CD4-positive, alpha-beta memory T cell (primary cell): ENCODE measurements around the gene MYL12A. TPM values are rescaled to one million over a fixed set of nuclear protein-coding genes. Genes with fewer than 3 reads are reported as not detected.
A peak's percentile ranks its signal among the peaks of the same experiment; 100 is the strongest.

Source experiments
- CTCF ChIA-PET: fragments of 350-600 bp; sonication (Branson Sonifier 250); formaldehyde crosslinking; loops from one replicate; lab custom pipeline; 2021; ENCODE audit warnings: inconsistent platforms; ENCODE audit not compliant: partially characterized antibody; lab: Charles Lee
- POLR2A ChIA-PET: fragments of 350-600 bp; sonication (Branson Sonifier 250); formaldehyde crosslinking; loops from one replicate; lab custom pipeline; 2021; ENCODE audit not compliant: partially characterized antibody; lab: Charles Lee
- DNase-seq, 5 donors: peaks; one replicate each; pipeline versions ENCODE4 v3.0.0 to v3.0.0-alpha.2; 2020 to 2022; ENCODE audit warnings: mixed read lengths in 1 of 5
- H3K27ac ChIP-seq: one replicate; pipeline ENCODE4 v1.7.0; 2013; ENCODE audit warnings: low read depth, low read length
- H3K27me3 ChIP-seq: 2 replicates; pipeline ENCODE4 v1.7.0; 2013; ENCODE audit warnings: mild to moderate bottlenecking, low read length, moderate library complexity; ENCODE audit not compliant: insufficient read depth
- H3K36me3 ChIP-seq: 2 replicates; pipeline ENCODE4 v1.7.0; 2013; ENCODE audit warnings: mild to moderate bottlenecking, low read length, moderate library complexity; ENCODE audit not compliant: insufficient read depth
- H3K4me1 ChIP-seq: 2 replicates; pipeline ENCODE4 v1.7.0; 2013; ENCODE audit warnings: mild to moderate bottlenecking, low read length, moderate library complexity; ENCODE audit not compliant: insufficient read depth
- H3K4me3 ChIP-seq, 2 donors: one replicate each; pipeline ENCODE4 v1.7.0; 2013; ENCODE audit warnings: low read length in 2 of 2, mild to moderate bottlenecking in 1 of 2
- H3K9me3 ChIP-seq, 2 donors: one replicate each; pipeline ENCODE4 v1.7.0; 2013; ENCODE audit warnings: low read length in 2 of 2, control low read depth in 1 of 2; ENCODE audit not compliant: control insufficient read depth in 1 of 2
- H3K27ac Mint-ChIP-seq, 7 donors: one replicate each; pipeline ENCODE4 v1.8.0; 2020 to 2021; ENCODE audit warnings: mixed read lengths in 7 of 7, mild to moderate bottlenecking in 6 of 7, inconsistent platforms in 3 of 7, moderate library complexity in 3 of 7
- H3K27me3 Mint-ChIP-seq, 2 donors: one replicate each; pipeline ENCODE4 v1.8.0; 2020 to 2021; ENCODE audit warnings: mixed read lengths in 2 of 2
- H3K36me3 Mint-ChIP-seq, 2 donors: one replicate each; pipeline ENCODE4 v1.8.0; 2020 to 2021; ENCODE audit warnings: mixed read lengths in 2 of 2, inconsistent platforms in 1 of 2, mild to moderate bottlenecking in 1 of 2
- H3K4me1 Mint-ChIP-seq, 4 donors: one replicate each; pipeline ENCODE4 v1.8.0; 2020 to 2021; ENCODE audit warnings: mixed read lengths in 4 of 4, mild to moderate bottlenecking in 1 of 4
- H3K4me3 Mint-ChIP-seq, 8 donors: one replicate each; pipeline ENCODE4 v1.8.0; 2020 to 2021; ENCODE audit warnings: mixed read lengths in 8 of 8, mild to moderate bottlenecking in 7 of 8, moderate library complexity in 6 of 8, inconsistent platforms in 3 of 8
- H3K9me3 Mint-ChIP-seq, 8 donors: one replicate each; pipeline ENCODE4 v1.8.0; 2020 to 2021; ENCODE audit warnings: mixed read lengths in 8 of 8, mild to moderate bottlenecking in 5 of 8, inconsistent platforms in 3 of 8, moderate library complexity in 1 of 8
- intact Hi-C: fragments of 100-400 bp; cut with micrococcal nuclease; formaldehyde crosslinking; loops from one replicate; pipeline ENCODE4 v1.15.1; 2023
- polyA plus RNA-seq, 2 donors: library from polyadenylated mRNA; unstranded; fragments of 300-500 nt; fragmentation: Illumina TruSeq; gene quantifications; one replicate each; pipeline ENCODE4 v1.2.3, GENCODE V29; 2021
- total RNA-seq, 2 experiments: library from RNA; stranded (reverse); gene quantifications; one replicate each; pipeline ENCODE4 v1.2.3, GENCODE V29; 2021

MYL12A gene
- total and polyA plus RNA-seq, 4 experiments from 2014 or later, result 477 to 3,569 (median 1,586) TPM

DNA sequence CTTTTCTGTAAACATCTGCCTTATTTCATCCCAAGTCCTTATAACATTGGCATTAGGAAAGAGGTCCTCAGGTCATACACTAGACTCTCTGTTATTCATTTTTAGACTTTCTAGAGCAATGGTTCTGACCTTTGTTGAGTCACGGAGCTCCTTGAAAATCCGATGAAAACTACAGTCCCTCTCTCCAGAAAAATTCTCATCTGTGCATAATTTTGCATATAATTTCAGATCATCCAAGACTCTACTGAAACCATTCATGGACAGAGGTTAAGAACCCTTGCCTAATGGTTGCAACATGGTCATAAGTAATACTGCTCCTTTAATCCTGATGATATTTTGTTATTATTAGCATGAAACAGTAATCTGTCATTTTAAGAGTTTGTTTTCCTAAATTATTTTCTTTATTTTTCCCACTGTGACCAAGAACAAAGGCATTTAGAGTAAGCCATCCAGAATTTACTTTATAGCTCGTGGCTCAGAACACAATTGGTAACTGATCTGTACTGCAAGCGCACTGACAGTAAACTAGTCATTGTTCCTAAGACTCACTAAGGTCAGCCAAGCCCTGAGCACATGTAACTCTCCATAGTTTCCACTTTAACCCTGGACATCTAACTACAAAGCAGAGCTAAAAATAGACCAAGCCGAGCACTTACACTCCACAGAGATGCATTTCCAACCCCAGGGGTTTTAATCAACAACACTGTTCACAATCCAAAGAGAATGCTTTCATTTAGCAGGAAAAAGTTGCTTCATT is 36.2 kb upstream of the MYL12A start:
- Histone ChIP-seq H3K27ac (no peak overlapping the region), H3K4me3 (no peak overlapping the region), H3K27me3 (no peaks in the 10 kb centered on the region), H3K4me1 (peaks cover 12% of the 10 kb centered on the region), H3K9me3 (no peaks in the 10 kb centered on the region), H3K36me3 (no peaks in the 10 kb centered on the region)
- H3K9me3 Mint-ChIP-seq, result peaks cover 0 to 4% (median under 1%) of the 10 kb centered on the region in 8 donors
- H3K27me3 Mint-ChIP-seq, result no peaks in the 10 kb centered on the region
- H3K4me1 Mint-ChIP-seq, result peaks cover 6 to 18% (median 15%) of the 10 kb centered on the region in 4 donors
- H3K4me3 Mint-ChIP-seq, result no peak overlapping the region
- DNase-seq, result no peak
- intact Hi-C loops, result no loop called here
- ChIA-PET CTCF (interaction anchor here (1.0 kb wide), 1 partner anchor 244 kb away, joined by 3 read pairs; no protein-coding TSS in a partner anchor), POLR2A (no interaction called here)
- H3K36me3 Mint-ChIP-seq, result peaks cover 0 to 8% of the 10 kb centered on the region in 2 donors
- H3K27ac Mint-ChIP-seq, result peak overlapping the region in 4 of 7 donors; percentile 11 to 70 (median 32)

DNA sequence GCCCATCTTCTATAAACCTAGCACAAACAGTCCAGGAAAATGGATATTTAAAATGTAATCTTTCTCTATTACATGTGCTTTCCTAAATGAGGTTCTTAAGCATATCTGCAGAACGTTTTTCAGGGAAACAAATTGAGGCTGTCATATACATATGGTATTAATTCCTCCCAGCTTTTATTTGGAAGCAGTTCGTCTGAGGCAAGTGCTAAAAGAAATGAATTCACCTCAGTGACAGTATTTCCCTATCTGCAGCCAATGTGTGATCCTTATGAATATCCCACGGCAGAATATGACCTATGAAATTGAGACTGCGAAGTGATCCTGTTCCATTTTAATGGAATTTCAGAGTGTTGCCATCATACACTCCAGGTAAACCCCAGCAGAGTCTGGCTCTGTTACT is 34.9 kb upstream of the MYL12A start:
- ChIA-PET CTCF (no interaction called here), POLR2A (interaction anchor here (1.0 to 1.3 kb wide), 2 partner anchors 38 to 49 kb away, joined by 3 to 4 read pairs; no protein-coding TSS in a partner anchor)
- no peak overlapping the region for H3K4me3 ChIP-seq
- H3K4me1 ChIP-seq, result peaks cover 12% of the 10 kb centered on the region
- Mint-ChIP-seq H3K27ac (peak overlapping the region in 3 of 7 donors; percentile 11 to 65 (median 61)), H3K4me3 (no peak overlapping the region), H3K27me3 (no peaks in the 10 kb centered on the region), H3K4me1 (peaks cover 6 to 18% (median 15%) of the 10 kb centered on the region in 4 donors), H3K36me3 (peaks cover 0 to 3% of the 10 kb centered on the region in 2 donors), H3K9me3 (peaks cover 0 to 2% (median 0%) of the 10 kb centered on the region in 8 donors)
- H3K36me3 ChIP-seq, result no peaks in the 10 kb centered on the region
- no peak overlapping the region for H3K27ac ChIP-seq
- no peaks in the 10 kb centered on the region for H3K9me3 ChIP-seq
- intact Hi-C loops, result no loop called here
- DNase-seq, result no peak
- H3K27me3 ChIP-seq, result no peaks in the 10 kb centered on the region

GRCh38 chr18:3213300-3214059 is 34.1 kb upstream of the MYL12A start:
- Histone ChIP-seq H3K27ac (no peak overlapping the region), H3K36me3 (no peaks in the 10 kb centered on the region), H3K9me3 (no peaks in the 10 kb centered on the region), H3K4me3 (no peak overlapping the region), H3K4me1 (peaks cover 12% of the 10 kb centered on the region), H3K27me3 (no peaks in the 10 kb centered on the region)
- peak; percentile 28 to 52 (median 33) for DNase-seq
- Mint-ChIP-seq H3K4me3 (peak overlapping the region in 1 of 8 donors; percentile 4), H3K27ac (peak overlapping the region in 4 of 7 donors; percentile 60 to 79 (median 70)), H3K36me3 (peaks cover 0 to 3% of the 10 kb centered on the region in 2 donors), H3K4me1 (peaks cover 6 to 18% (median 15%) of the 10 kb centered on the region in 4 donors), H3K9me3 (peaks cover 0 to 2% (median 0%) of the 10 kb centered on the region in 8 donors), H3K27me3 (no peaks in the 10 kb centered on the region)
- POLR2A ChIA-PET, result interaction anchor here (0.9 to 1.3 kb wide), 3 partner anchors 37 to 50 kb away, joined by 3 to 4 read pairs (median 3); no protein-coding TSS in a partner anchor
- intact Hi-C loops, result no loop called here
- CTCF ChIA-PET, result interaction anchor here (1.1 to 1.4 kb wide), 3 partner anchors 62 to 452 kb away, joined by 3 read pairs; no protein-coding TSS in a partner anchor

DNA sequence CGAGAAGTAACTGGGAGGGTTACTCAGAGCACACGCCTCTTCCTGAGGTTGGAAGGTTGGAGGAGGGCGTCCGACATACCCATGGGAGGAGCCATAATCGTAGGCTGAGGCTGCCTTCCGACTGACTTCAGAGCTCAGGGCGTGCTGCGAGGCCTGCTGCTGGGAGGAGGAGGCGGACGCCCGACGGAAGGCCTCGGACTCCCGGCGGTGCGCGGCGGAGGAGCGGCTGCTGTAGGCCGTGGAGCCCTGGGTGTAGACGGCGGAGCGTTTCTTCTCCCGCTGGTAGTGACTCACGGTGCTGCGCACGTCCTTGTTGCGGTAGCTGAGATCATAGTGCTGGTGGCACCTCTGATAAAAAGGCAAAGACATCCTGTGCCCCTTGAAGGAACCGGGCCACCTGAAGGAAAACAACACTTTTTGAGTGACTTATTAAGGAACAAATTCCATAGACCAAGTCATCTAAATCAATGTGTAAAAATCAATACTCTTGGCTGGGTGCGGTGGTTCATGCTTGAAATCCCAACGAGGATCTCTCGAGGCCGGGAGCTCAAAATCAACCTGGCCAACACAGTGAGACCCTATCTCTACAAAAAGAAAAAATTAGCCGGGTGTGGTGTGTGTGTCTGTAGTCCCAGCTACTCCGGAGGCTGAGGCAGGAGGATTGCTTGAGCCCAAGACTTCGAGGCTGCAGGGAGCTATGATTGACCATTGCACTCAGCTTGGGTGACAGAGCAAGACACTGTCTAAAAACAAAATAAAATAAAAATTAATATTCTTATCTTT is 32.6 kb upstream of the MYL12A start:
- DNase-seq, result no peak
- intact Hi-C loops, result no loop called here
- Histone ChIP-seq H3K27ac (no peak overlapping the region), H3K27me3 (no peaks in the 10 kb centered on the region), H3K4me1 (peaks cover 12% of the 10 kb centered on the region), H3K4me3 (no peak overlapping the region), H3K36me3 (no peaks in the 10 kb centered on the region), H3K9me3 (no peaks in the 10 kb centered on the region)
- POLR2A ChIA-PET, result no interaction called here
- Mint-ChIP-seq H3K4me3 (peak overlapping the region in 1 of 8 donors; percentile 53), H3K27me3 (no peaks in the 10 kb centered on the region), H3K36me3 (peaks cover 0 to 3% of the 10 kb centered on the region in 2 donors), H3K27ac (no peak overlapping the region), H3K9me3 (peaks cover 0 to 2% (median 0%) of the 10 kb centered on the region in 8 donors), H3K4me1 (peaks cover 6 to 22% (median 13%) of the 10 kb centered on the region in 4 donors)
- CTCF ChIA-PET, result no interaction called here

GRCh38 chr18:3216987-3217386 is 30.6 kb upstream of the MYL12A start:
- CTCF ChIA-PET, result interaction anchor here (1.1 kb wide), 1 partner anchor 87 kb away, joined by 3 read pairs; no protein-coding TSS in a partner anchor
- Mint-ChIP-seq H3K27me3 (no peaks in the 10 kb centered on the region), H3K4me1 (peaks cover 6 to 22% (median 13%) of the 10 kb centered on the region in 4 donors), H3K9me3 (peaks cover 0 to 2% (median 0%) of the 10 kb centered on the region in 8 donors), H3K27ac (peak overlapping the region in 3 of 7 donors; percentile 11 to 55 (median 36)), H3K4me3 (no peak overlapping the region), H3K36me3 (peaks cover 0 to 3% of the 10 kb centered on the region in 2 donors)
- H3K4me3 ChIP-seq, result no peak overlapping the region
- H3K27ac ChIP-seq, result no peak overlapping the region
- DNase-seq, result no peak
- POLR2A ChIA-PET, result no interaction called here
- H3K4me1 ChIP-seq, result peaks cover 12% of the 10 kb centered on the region
- no peaks in the 10 kb centered on the region for H3K9me3 ChIP-seq
- intact Hi-C loops, result no loop called here
- no peaks in the 10 kb centered on the region for H3K36me3 ChIP-seq
- H3K27me3 ChIP-seq, result no peaks in the 10 kb centered on the region

DNA sequence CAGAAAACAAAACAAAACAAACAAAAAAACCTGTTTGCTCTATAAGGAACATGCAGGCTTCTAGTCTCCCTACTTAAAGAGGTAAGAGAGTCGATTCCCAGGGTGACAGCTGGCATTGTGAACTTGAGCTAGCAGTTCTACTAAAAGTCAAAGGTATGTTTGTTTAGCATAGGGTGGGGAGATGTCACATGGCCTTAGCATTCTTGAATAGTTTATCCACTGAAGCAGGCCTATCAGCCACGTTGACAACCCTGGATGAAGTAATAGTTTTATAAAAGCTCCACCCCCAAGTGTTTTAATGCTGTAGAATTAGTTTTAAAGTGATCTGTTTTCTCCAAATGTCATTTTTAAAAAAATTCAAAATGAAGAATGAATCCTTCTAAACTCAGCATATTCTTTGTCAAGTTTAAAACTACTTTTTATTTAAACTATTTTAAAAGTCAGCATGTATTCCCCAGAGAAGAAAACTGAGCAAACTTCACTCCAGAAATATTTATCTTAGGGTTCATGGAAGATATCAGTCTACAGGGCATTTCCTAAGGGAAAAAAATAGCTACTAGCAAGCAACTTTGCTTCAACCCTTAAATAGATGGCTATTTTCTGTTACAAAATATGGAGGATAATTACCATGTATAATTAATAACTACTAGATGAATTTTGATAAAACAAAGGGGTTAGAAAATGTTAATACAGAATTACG is 29.5 kb upstream of the MYL12A start:
- Mint-ChIP-seq H3K36me3 (peaks cover 0 to 3% of the 10 kb centered on the region in 2 donors), H3K4me1 (peaks cover 5 to 18% (median 9%) of the 10 kb centered on the region in 4 donors), H3K27me3 (no peaks in the 10 kb centered on the region), H3K9me3 (peaks cover 0 to 2% (median 0%) of the 10 kb centered on the region in 8 donors), H3K4me3 (no peak overlapping the region), H3K27ac (no peak overlapping the region)
- no peak overlapping the region for H3K27ac ChIP-seq
- no peak for DNase-seq
- H3K27me3 ChIP-seq, result no peaks in the 10 kb centered on the region
- POLR2A ChIA-PET, result no interaction called here
- intact Hi-C loops, result no loop called here
- peaks cover 9% of the 10 kb centered on the region for H3K4me1 ChIP-seq
- no peaks in the 10 kb centered on the region for H3K36me3 ChIP-seq
- CTCF ChIA-PET, result interaction anchor here (0.6 to 1.4 kb wide), 2 partner anchors 68 to 89 kb away, joined by 3 read pairs; no protein-coding TSS in a partner anchor
- H3K4me3 ChIP-seq, result no peak overlapping the region
- no peaks in the 10 kb centered on the region for H3K9me3 ChIP-seq
